Coronary artery (tissue), 2 donors: Measurements from ENCODE around the gene FBXO41.

Experiments used
- DNase-seq: peaks from one replicate; pipeline ENCODE4 v3.0.0-alpha.2; 2017; ENCODE audit warnings: low spot score
- H3K27ac ChIP-seq, 2 donors: fragments of 200-600 bp; sonication (generic); one replicate each; pipeline ENCODE4 v1.5.1; 2016 to 2019
- H3K4me3 ChIP-seq: fragments of 200-600 bp; sonication (generic); 2 replicates; pipeline ENCODE4 v1.5.1; 2016; ENCODE audit warnings: mild to moderate bottlenecking, moderate library complexity
- TF ChIP-seq, protein P1 (sequence below): fragments of 200-600 bp; sonication (generic); IDR thresholded peaks from one replicate; pipeline ENCODE4 v1.5.1; 2019; ENCODE audit warnings: antibody characterized with exemption

Gene FBXO41

DNA sequence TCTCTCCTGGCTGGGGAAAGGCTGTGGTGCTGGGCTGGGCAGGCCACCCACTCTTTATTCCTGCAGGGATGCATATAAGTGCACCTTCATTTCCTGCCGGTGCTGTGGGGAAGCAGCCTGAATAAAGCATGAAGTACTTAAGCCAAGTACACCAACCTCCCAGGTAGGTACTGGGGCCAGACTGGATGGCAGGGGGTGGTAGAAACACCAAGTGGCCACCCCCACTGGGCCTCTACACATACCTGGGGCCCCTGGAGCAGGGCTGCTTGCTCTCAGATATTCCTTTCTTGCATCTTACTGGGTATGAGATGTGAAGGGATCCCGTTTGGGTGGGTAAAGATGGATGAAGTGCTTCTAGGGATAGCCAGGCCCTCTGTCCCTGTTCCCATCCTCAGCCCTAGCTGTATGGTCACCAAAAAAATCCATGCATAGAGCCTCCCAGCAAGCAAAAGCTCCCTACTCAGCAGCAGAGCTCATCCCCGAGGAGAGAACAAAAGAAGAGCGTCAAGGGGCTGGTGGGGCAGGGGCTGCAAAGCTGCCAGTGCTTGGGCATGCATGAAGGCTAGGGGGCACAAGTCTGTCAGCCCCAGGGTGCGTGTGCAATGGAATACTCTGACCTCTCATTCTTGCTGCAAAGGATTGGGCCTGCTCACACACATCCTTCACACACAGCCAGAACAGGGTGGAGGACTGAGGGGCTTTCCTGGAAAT is 28.2 kb downstream of the FBXO41 start:
- DNase-seq = no peak
- H3K27ac ChIP-seq = no peak overlapping the region
- no peak overlapping the region for H3K4me3 ChIP-seq
- TF ChIP-seq, protein P1, sequence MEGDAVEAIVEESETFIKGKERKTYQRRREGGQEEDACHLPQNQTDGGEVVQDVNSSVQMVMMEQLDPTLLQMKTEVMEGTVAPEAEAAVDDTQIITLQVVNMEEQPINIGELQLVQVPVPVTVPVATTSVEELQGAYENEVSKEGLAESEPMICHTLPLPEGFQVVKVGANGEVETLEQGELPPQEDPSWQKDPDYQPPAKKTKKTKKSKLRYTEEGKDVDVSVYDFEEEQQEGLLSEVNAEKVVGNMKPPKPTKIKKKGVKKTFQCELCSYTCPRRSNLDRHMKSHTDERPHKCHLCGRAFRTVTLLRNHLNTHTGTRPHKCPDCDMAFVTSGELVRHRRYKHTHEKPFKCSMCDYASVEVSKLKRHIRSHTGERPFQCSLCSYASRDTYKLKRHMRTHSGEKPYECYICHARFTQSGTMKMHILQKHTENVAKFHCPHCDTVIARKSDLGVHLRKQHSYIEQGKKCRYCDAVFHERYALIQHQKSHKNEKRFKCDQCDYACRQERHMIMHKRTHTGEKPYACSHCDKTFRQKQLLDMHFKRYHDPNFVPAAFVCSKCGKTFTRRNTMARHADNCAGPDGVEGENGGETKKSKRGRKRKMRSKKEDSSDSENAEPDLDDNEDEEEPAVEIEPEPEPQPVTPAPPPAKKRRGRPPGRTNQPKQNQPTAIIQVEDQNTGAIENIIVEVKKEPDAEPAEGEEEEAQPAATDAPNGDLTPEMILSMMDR = no peak

GRCh38 chr2:73255007-73255644 is 29.2 kb downstream of the FBXO41 start:
- no peak for DNase-seq
- TF ChIP-seq, protein P1 = no peak
- no peak overlapping the region for H3K4me3 ChIP-seq
- H3K27ac ChIP-seq = no peak overlapping the region

DNA sequence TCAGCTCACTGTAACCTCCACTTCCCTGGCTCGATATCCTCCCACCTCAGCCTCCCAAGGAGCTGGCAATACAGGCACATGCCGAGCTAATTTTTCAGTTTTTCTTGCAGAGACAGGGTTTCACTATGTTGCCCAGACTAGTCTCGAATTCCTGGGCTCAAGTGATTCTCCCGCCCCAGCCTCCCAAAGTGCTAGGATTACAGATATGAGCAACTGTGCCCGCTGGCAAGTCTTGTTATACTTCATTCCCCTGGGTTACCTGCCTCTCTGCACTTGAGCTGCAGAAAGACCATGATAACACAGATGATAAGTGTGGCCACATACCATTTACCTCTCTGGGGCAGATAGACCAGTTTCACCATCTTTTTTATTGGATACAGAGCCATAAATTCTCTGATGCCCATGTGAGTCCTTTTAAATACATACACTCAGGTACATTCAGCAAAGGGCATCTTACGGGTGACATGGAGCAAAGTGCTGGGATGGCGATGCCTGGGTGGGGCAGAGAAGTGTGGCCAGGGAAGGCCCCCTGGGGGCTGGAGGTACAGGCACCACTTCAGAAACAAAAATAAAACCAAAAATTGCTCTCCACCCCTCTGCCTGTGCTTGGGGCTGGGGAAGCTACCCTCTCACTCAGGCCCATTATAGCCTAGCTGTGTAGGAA is 29.8 kb downstream of the FBXO41 start:
- TF ChIP-seq, protein P1 = no peak
- no peak for DNase-seq
- H3K4me3 ChIP-seq = no peak overlapping the region
- no peak overlapping the region for H3K27ac ChIP-seq

DNA sequence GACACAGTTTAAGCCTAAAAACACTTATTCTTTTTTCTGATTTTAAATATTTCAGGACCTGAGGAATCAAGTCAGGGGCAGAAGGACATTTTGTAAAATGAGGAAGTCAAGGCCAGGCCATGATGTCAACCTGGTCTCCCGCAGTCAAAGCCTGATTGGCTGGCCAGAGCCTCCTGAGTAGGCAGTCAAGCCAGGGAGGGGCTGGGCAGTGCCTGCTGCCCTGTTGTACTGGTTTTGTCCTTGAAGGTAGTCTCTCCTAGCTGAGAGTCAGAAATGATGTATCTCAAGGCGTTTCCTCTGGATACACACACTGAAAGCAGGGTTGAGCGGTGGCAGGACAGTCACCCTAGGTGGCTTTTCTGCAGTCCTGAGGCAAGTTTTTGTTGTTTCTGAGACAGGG is 30.4 kb downstream of the FBXO41 start:
- H3K27ac ChIP-seq = no peak overlapping the region
- no peak for DNase-seq
- TF ChIP-seq, protein P1 = no peak

DNA sequence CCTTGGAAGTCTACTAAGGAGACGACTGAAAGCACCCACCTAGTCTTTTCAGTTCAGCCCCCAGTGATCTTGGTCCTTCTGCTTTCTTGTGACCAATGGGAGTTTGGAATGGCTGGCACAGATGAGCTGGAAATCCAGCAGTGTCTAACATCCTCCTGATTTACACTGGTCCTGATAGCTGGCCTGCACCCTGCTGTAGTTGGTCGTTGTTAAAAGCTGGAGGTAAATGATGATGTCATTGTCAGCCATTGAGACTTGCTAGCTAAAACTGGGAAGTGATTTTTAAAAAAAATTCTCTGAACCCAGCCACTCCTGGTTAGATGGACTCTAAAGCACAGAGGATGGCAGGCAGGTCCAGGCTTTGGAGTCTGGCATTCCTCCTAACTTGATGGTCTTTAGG is 30.9 kb downstream of the FBXO41 start:
- no peak overlapping the region for H3K27ac ChIP-seq
- H3K4me3 ChIP-seq = no peak overlapping the region
- no peak for DNase-seq
- TF ChIP-seq, protein P1 = no peak

More for the DNA sequence above, 30.4 kb downstream of the FBXO41 start:
- H3K4me3 ChIP-seq = no peak overlapping the region

DNA sequence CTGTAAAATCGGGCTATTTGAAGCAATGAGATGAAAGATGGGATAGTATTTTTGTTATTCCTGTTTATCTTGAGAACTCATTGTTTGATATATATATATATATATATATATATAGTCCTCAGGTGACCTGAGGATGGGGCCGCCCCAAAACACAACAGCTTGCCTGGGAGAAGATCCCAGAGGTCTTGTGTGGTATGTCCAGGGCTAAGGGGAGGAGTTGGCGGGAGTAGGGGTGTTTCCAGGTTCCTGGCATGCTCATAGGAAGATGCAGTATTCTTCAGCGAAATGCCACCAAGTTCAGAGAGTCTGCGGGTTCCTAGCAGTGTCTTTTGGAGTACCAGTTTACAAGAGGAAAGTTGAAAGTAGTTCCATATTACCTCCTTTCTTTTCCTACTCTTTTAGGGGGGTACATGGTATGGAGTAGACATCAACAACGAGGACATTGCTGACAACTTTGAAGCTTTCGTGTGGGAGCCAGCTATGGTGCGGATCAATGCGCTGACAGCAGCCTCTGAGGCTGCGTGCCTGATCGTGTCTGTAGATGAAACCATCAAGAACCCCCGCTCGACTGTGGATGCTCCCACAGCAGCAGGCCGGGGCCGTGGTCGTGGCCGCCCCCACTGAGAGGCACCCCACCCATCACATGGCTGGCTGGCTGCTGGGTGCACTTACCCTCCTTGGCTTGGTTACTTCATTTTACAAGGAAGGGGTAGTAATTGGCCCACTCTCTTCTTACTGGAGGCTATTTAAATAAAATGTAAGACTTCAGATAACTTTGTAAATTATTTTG is 31.8 kb downstream of the FBXO41 start:
- DNase-seq = no peak
- Histone ChIP-seq H3K4me3 (no peak overlapping the region), H3K27ac (no peak overlapping the region)
- TF ChIP-seq, protein P1 = no peak
